Mucosa of descending colon (tissue), 3 donors: ENCODE data around the gene ARSG. TPM values are rescaled to one million over a fixed set of nuclear protein-coding genes. Genes with fewer than 3 reads are reported as not detected.

Experiments
- ATAC-seq: fragments of 200-7000 bp; cut with Tn5 transposase; one replicate; pipeline ENCODE4 v1.9.1; 2020; ENCODE audit warnings: mild to moderate bottlenecking, moderate library complexity
- DNase-seq, 3 donors: peaks; one replicate each; pipeline ENCODE4 v3.0.0-alpha.2; 2020
- H3K36me3 ChIP-seq: fragments of 200-600 bp; one replicate; pipeline ENCODE4 v1.8.0; 2021; ENCODE audit warnings: low read depth, mild to moderate bottlenecking
- H3K4me1 ChIP-seq: fragments of 200-600 bp; one replicate; pipeline ENCODE4 v1.8.0; 2021; ENCODE audit warnings: low read depth, mild to moderate bottlenecking
- H3K4me3 ChIP-seq: fragments of 200-600 bp; one replicate; pipeline ENCODE4 v1.8.0; 2021; ENCODE audit warnings: mild to moderate bottlenecking
- H3K9me3 ChIP-seq: fragments of 200-600 bp; one replicate; pipeline ENCODE4 v1.8.0; 2021; ENCODE audit warnings: mild to moderate bottlenecking
- intact Hi-C, 2 donors: fragments of 100-400 bp; cut with DNase I in 1 of 2; cut with micrococcal nuclease in 1 of 2; formaldehyde crosslinking; loops; one replicate each; pipeline versions ENCODE4 v1.11.0 to v1.11.1; 2022; cut with DNase I, micrococcal nuclease
- total RNA-seq, 3 donors: library from RNA; stranded (reverse); fragmentation: NEBNext Ultra II Directional in 2 of 3; extraction: Animal tissue kit (Norgen Biotek cat#: 25700) in 2 of 3; gene quantifications; one replicate each; pipeline versions ENCODE4 v1.2.1 to v1.2.4, GENCODE V29; 2021 to 2023
- TF ChIP-seq, protein P1 (sequence below): fragments of 200-600 bp; IDR thresholded peaks from one replicate; pipeline ENCODE4 v1.8.0; 2022; ENCODE audit warnings: antibody characterized with exemption, mild to moderate bottlenecking
- donor health status: DM: no; HTN: no; CAD: no; lungs with moderate emphysema.
- donor health status: DM: no; HTN: no; CAD: no.
- donor health status: DM: no; HTN: yes; CAD: no.

ARSG gene
- total RNA-seq, 3 donors from 2014 or later, result 1.7 to 3.1 (median 2.1) TPM

GRCh38 chr17:68324654-68325336, 33.5 kb downstream of the ARSG start:
- no peaks in the 10 kb centered on the region for H3K36me3 ChIP-seq
- no peak for ATAC-seq
- no peak for DNase-seq
- TF ChIP-seq, protein P1, sequence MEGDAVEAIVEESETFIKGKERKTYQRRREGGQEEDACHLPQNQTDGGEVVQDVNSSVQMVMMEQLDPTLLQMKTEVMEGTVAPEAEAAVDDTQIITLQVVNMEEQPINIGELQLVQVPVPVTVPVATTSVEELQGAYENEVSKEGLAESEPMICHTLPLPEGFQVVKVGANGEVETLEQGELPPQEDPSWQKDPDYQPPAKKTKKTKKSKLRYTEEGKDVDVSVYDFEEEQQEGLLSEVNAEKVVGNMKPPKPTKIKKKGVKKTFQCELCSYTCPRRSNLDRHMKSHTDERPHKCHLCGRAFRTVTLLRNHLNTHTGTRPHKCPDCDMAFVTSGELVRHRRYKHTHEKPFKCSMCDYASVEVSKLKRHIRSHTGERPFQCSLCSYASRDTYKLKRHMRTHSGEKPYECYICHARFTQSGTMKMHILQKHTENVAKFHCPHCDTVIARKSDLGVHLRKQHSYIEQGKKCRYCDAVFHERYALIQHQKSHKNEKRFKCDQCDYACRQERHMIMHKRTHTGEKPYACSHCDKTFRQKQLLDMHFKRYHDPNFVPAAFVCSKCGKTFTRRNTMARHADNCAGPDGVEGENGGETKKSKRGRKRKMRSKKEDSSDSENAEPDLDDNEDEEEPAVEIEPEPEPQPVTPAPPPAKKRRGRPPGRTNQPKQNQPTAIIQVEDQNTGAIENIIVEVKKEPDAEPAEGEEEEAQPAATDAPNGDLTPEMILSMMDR, result no peak
- H3K9me3 ChIP-seq, result no peaks in the 10 kb centered on the region
- no peaks in the 10 kb centered on the region for H3K4me1 ChIP-seq
- H3K4me3 ChIP-seq, result no peak overlapping the region
- intact Hi-C loops, result no loop called here

- TF ChIP-seq, protein P1, result no peak
- Histone ChIP-seq H3K4me1 (no peaks in the 10 kb centered on the region), H3K4me3 (no peak overlapping the region), H3K36me3 (no peaks in the 10 kb centered on the region), H3K9me3 (peaks cover 4% of the 10 kb centered on the region)
- intact Hi-C loops, result no loop called here
- DNase-seq (no peak), ATAC-seq (no peak)
These were observed 34.7 kb downstream of the ARSG start for GRCh38 chr17:68325961-68326360.

- peaks cover 10% of the 10 kb centered on the region for H3K9me3 ChIP-seq
- ATAC-seq (no peak), DNase-seq (no peak)
- H3K4me1 ChIP-seq, result no peaks in the 10 kb centered on the region
- TF ChIP-seq, protein P1, result no peak
- no peak overlapping the region for H3K4me3 ChIP-seq
- no peaks in the 10 kb centered on the region for H3K36me3 ChIP-seq
- intact Hi-C loops, result no loop called here
These were observed 35.4 kb downstream of the ARSG start for GRCh38 chr17:68326681-68327080.

DNA sequence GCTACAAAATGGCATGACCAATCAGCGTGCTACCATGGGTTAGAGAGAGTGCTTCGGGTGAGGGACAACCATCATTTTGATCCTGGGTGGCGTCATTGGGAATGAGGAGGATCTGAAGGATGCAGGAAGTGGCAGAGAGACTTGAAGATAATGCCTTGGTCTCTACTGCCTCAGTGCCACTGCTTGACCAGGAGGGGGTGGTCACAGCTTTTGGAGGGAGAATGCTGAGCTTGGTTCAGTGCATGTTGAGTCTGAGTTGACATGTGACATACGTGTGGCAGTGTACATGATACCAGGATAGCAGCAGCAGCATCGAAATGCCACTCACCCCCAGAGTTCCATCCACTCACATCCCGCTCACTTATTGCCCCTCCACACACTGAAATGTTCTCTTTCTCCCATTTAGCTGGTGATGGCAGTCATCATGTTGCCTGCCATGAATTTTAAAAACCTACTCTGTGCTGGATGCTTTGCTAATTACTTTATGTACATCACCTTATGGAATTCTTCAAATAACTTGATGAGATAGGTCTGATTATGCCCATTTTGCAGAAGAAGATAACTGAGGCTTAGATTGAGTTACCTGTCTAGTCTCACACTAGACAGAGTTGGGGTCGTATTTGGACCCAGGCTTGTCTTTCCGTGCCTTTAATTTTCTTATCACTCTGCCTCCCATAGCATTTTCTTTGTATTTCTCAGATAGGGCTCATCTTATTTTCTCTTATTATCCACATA, 36.7 kb downstream of the ARSG start:
- TF ChIP-seq, protein P1, result no peak
- H3K4me1 ChIP-seq, result no peaks in the 10 kb centered on the region
- no peak for ATAC-seq
- no peak overlapping the region for H3K4me3 ChIP-seq
- no peaks in the 10 kb centered on the region for H3K36me3 ChIP-seq
- intact Hi-C loops, result no loop called here
- H3K9me3 ChIP-seq, result peaks cover 18% of the 10 kb centered on the region
- no peak for DNase-seq

DNA sequence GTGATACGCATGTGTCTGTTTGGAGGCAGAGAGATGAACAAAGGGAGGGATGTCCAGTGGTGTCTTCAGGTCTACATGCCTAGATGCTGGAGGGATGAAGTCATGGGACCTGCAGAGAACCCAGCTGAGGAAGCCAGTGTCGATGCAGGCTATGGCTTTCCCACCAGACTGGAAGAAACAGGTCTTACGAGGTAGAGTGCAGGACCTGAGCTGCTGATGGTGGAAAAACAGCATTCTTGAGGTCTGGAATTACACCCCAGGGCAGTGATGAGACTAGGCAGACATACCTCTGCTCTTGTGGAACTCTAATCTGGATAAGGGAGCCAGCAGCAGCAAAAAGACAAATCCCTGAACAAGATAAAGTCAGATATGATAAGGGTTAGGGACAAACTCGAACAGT, 37.4 kb downstream of the ARSG start:
- DNase-seq (no peak), ATAC-seq (no peak)
- TF ChIP-seq, protein P1, result no peak
- Histone ChIP-seq H3K4me1 (no peaks in the 10 kb centered on the region), H3K36me3 (no peaks in the 10 kb centered on the region), H3K4me3 (no peak overlapping the region), H3K9me3 (peaks cover 21% of the 10 kb centered on the region)
- intact Hi-C loops, result no loop called here
